HCT116 (cell line): ENCODE results near the gene FCGR3A. TPM values are rescaled to one million over a fixed set of nuclear protein-coding genes. Genes with fewer than 3 reads are reported as not detected.

ENCODE experiments used
- ATAC-seq: fragments of 200-7000 bp; cut with Tn5 transposase; 2 replicates; pipeline ENCODE4 v1.9.1; 2020; ENCODE audit warnings: mild to moderate bottlenecking, moderate library complexity
- BruUV-seq: library from RNA; stranded (reverse); fragments of 400-500 nt; replicated peaks from 2 replicates; lab custom pipeline; 2021; lab: Mats Ljungman, UMichigan
- CTCF ChIA-PET: fragments of 300-600 bp; sonication (Branson Sonifier 250); formaldehyde crosslinking; loops from one replicate; lab custom pipeline; 2021; ENCODE audit warnings: antibody characterized with exemption; lab: Charles Lee
- POLR2A ChIA-PET: fragments of 300-600, 350-600 bp; sonication (Branson Sonifier 250); formaldehyde crosslinking; loops from one replicate; lab custom pipeline; 2021; ENCODE audit warnings: antibody characterized with exemption; lab: Charles Lee
- RAD21 ChIA-PET, 2 experiments: fragments of 300-600 bp; sonication (Branson Sonifier 250); formaldehyde crosslinking; loops; one replicate each; lab custom pipeline; 2023; ENCODE audit warnings: low total read pairs in 2 of 2; ENCODE audit not compliant: uncharacterized antibody in 2 of 2, unreplicated experiment in 2 of 2, low non-redundant PET in 1 of 2; lab: Charles Lee
- DNase-seq: peaks from one replicate; pipeline ENCODE4 v3.0.0-alpha.2; 2010; ENCODE audit warnings: low read depth, low spot score
- H2AFZ ChIP-seq: fragments of 200-600 bp; shearing (Covaris generic), sonication (generic); 2 replicates; pipeline ENCODE4 v1.6.1; 2017; ENCODE audit warnings: low read depth, mixed run types, mixed read lengths, antibody characterized with exemption, low read length; ENCODE audit not compliant: poor library complexity, severe bottlenecking
- H3K27ac ChIP-seq: 2 replicates; pipeline ENCODE4 v1.5.1; 2012; ENCODE audit warnings: low read depth, low read length
- H3K27me3 ChIP-seq: fragments of 200-600 bp; sonication (generic); 2 replicates; pipeline ENCODE4 v1.6.1; 2016; ENCODE audit warnings: mixed run types, low read length, mixed read lengths; ENCODE audit not compliant: insufficient read depth
- H3K36me3 ChIP-seq, 2 experiments: fragments of 200-500 bp in 1 of 2; fragments of 200-600 bp in 1 of 2; sonication (Bioruptor generic) in 1 of 2; sonication (generic) in 1 of 2; 2 replicates each; pipeline versions ENCODE4 v1.5.1 to v1.6.1; 2014 to 2016; ENCODE audit warnings: low read length in 2 of 2, inconsistent platforms in 1 of 2, mixed read lengths in 1 of 2, mixed run types in 1 of 2; ENCODE audit not compliant: insufficient read depth in 2 of 2, control insufficient read depth in 1 of 2
- H3K4me1 ChIP-seq, 2 experiments: fragments of 200-600 bp in 1 of 2; sonication (generic) in 1 of 2; 2 replicates each; pipeline versions ENCODE4 v1.5.1 to v1.6.1; 2012 to 2017; ENCODE audit warnings: low read length in 2 of 2, inconsistent platforms in 1 of 2, mild to moderate bottlenecking in 1 of 2, mixed read lengths in 1 of 2, mixed run types in 1 of 2, moderate library complexity in 1 of 2; ENCODE audit not compliant: insufficient read depth in 2 of 2, control insufficient read depth in 1 of 2
- H3K4me2 ChIP-seq: fragments of 200-600 bp; sonication (generic); 2 replicates; pipeline ENCODE4 v1.6.1; 2017; ENCODE audit warnings: mixed run types, low read length, mixed read lengths
- H3K4me3 ChIP-seq, 2 experiments: fragments of 200-600 bp in 1 of 2; sonication (generic) in 1 of 2; replicated peaks in 1 of 2; 2 replicates each; pipeline ENCODE4 v1.5.1; 2011 to 2016; ENCODE audit warnings: low read length in 2 of 2, control low read depth in 1 of 2, low read depth in 1 of 2, mild to moderate bottlenecking in 1 of 2, mixed read lengths in 1 of 2, mixed run types in 1 of 2
- H3K79me2 ChIP-seq: fragments of 200-600 bp; sonication (generic); 2 replicates; pipeline ENCODE4 v1.6.1; 2017; ENCODE audit warnings: mild to moderate bottlenecking, mixed run types, low read length, moderate library complexity, mixed read lengths; ENCODE audit not compliant: insufficient read depth
- H3K9ac ChIP-seq: fragments of 200-600 bp; sonication (generic); 2 replicates; pipeline ENCODE4 v1.6.1; 2016; ENCODE audit warnings: low read length, mixed read lengths
- H3K9me2 ChIP-seq: fragments of 200-600 bp; sonication (generic), shearing (Covaris generic); 2 replicates; pipeline ENCODE4 v1.6.1; 2017; ENCODE audit warnings: mixed run types, mild to moderate bottlenecking, moderate library complexity; ENCODE audit not compliant: insufficient read depth
- H3K9me3 ChIP-seq, 2 experiments: fragments of 200-500 bp in 1 of 2; fragments of 200-600 bp in 1 of 2; sonication (Bioruptor generic) in 1 of 2; sonication (generic) in 1 of 2; 2 replicates each; pipeline ENCODE4 v1.6.1; 2014 to 2017; ENCODE audit warnings: low read length in 2 of 2, mixed read lengths in 2 of 2, inconsistent platforms in 1 of 2, low read depth in 1 of 2, mild to moderate bottlenecking in 1 of 2, mixed run types in 1 of 2, moderate library complexity in 1 of 2; ENCODE audit not compliant: control insufficient read depth in 1 of 2, insufficient read depth in 1 of 2
- H4K20me1 ChIP-seq: fragments of 200-600 bp; sonication (generic), shearing (Covaris generic); 2 replicates; pipeline ENCODE4 v1.6.1; 2017; ENCODE audit warnings: mixed run types, mild to moderate bottlenecking, moderate library complexity; ENCODE audit not compliant: insufficient read depth
- ATF3 ChIP-seq: IDR thresholded peaks from 2 replicates; pipeline ENCODE4 v1.6.1; 2012
- EGR1 ChIP-seq: IDR thresholded peaks from 2 replicates; pipeline ENCODE4 v1.6.1; 2012; ENCODE audit warnings: low read depth
- ELF1 ChIP-seq: IDR thresholded peaks from 2 replicates; pipeline ENCODE4 v1.6.1; 2012; ENCODE audit warnings: low read depth, borderline replicate concordance
- EZH2phosphoT487 ChIP-seq: fragments of 200-600 bp; IDR thresholded peaks from 2 replicates; pipeline ENCODE4 v1.6.1; 2018; ENCODE audit warnings: antibody characterized with exemption, borderline replicate concordance
- FOSL1 ChIP-seq: IDR thresholded peaks from 2 replicates; pipeline ENCODE4 v1.6.1; 2012; ENCODE audit warnings: low read depth
- MAX ChIP-seq: IDR thresholded peaks from 2 replicates; pipeline ENCODE4 v1.6.1; 2012
- POLR2A ChIP-seq: IDR thresholded peaks from 2 replicates; pipeline ENCODE4 v1.7.0; 2011; ENCODE audit warnings: borderline replicate concordance; ENCODE audit not compliant: insufficient read depth, insufficient read length; ENCODE audit errors: extremely low read depth
- POLR2AphosphoS5 ChIP-seq: IDR thresholded peaks from 2 replicates; pipeline ENCODE4 v1.6.1; 2011; ENCODE audit warnings: mild to moderate bottlenecking, low read depth, low read length, moderate library complexity
- REST ChIP-seq: IDR thresholded peaks from 2 replicates; pipeline ENCODE4 v1.6.1; 2012; ENCODE audit warnings: low read depth
- SIN3A ChIP-seq: IDR thresholded peaks from 2 replicates; pipeline ENCODE4 v1.6.1; 2012; ENCODE audit warnings: low read depth
- SP1 ChIP-seq: IDR thresholded peaks from 2 replicates; pipeline ENCODE4 v1.6.1; 2012; ENCODE audit warnings: low read depth
- SRF ChIP-seq: IDR thresholded peaks from 2 replicates; pipeline ENCODE4 v1.6.1; 2012; ENCODE audit warnings: low read depth
- TCF7L2 ChIP-seq: IDR thresholded peaks from 2 replicates; pipeline ENCODE4 v1.7.0; 2011; ENCODE audit warnings: borderline replicate concordance, inconsistent platforms; ENCODE audit not compliant: insufficient read depth, insufficient read length; ENCODE audit errors: extremely low read depth
- ZBTB33 ChIP-seq: IDR thresholded peaks from 2 replicates; pipeline ENCODE4 v1.6.1; 2011; ENCODE audit warnings: mild to moderate bottlenecking, low read length, moderate library complexity; ENCODE audit not compliant: insufficient replicate concordance; ENCODE audit errors: extremely low read depth
- ZFX ChIP-seq: fragments of 450-650 bp; IDR thresholded peaks from 2 replicates; pipeline ENCODE4 v1.6.1; 2017
- ZNF274 ChIP-seq: fragments of 200-500 bp; sonication (Bioruptor generic); IDR thresholded peaks from 2 replicates; pipeline ENCODE4 v1.6.1; 2014; ENCODE audit warnings: mild to moderate bottlenecking, low read depth, low read length, inconsistent platforms
- intact Hi-C: fragments of 100-400 bp; cut with micrococcal nuclease; formaldehyde crosslinking; loops from 2 replicates; pipeline ENCODE4 v1.10.0; 2022
- total RNA-seq: library from RNA; stranded (reverse); gene quantifications from one replicate; pipeline ENCODE4 v1.2.1, GENCODE V29; 2021; ENCODE audit not compliant: unreplicated experiment

FCGR3A gene
- total RNA-seq, 1 experiment from 2014 or later = 0.17 TPM

GRCh38 chr1:161503394-161503748 is 46.2 kb downstream of the FCGR3A start:
- Histone ChIP-seq H3K4me1 (no peaks in the 10 kb centered on the region), H3K79me2 (no peaks in the 10 kb centered on the region), H3K9me2 (no peaks in the 10 kb centered on the region; the same call in 1 of the 2 replicates), H3K27ac (no peak overlapping the region), H4K20me1 (no peaks in the 10 kb centered on the region), H3K4me3 (no peak overlapping the region), H3K9ac (no peak overlapping the region), H3K36me3 (no peaks in the 10 kb centered on the region), H3K9me3 (no peaks in the 10 kb centered on the region), H3K4me2 (no peak overlapping the region), H3K27me3 (no peaks in the 10 kb centered on the region), H2AFZ (no peak overlapping the region)
- ATAC-seq = no peak
- POLR2A ChIA-PET = no interaction called here
- CTCF ChIA-PET = interaction anchor here (1.0 kb wide), 1 partner anchor 19 kb away, joined by 3 read pairs; no protein-coding TSS in a partner anchor
- intact Hi-C loops = no loop called here
- BruUV-seq = no TSS peak
- no peak for DNase-seq
- RAD21 ChIA-PET = no interaction called here
- no peak for TF ChIP-seq REST
- TF ChIP-seq TCF7L2 = no peak
- no peak for TF ChIP-seq ZBTB33
- no peak for TF ChIP-seq ELF1
- TF ChIP-seq EZH2phosphoT487 = no peak
- no peak for TF ChIP-seq SP1
- no peak for TF ChIP-seq POLR2AphosphoS5
- no peak for TF ChIP-seq ATF3
- TF ChIP-seq POLR2A = no peak
- TF ChIP-seq SIN3A = no peak
- no peak for TF ChIP-seq ZNF274
- TF ChIP-seq EGR1 = no peak
- no peak for TF ChIP-seq ZFX
- TF ChIP-seq FOSL1 = no peak
- no peak for TF ChIP-seq SRF
- TF ChIP-seq MAX = no peak
